NB4 (cell line): ENCODE data around the gene TNFSF13.
A peak's percentile ranks its signal among the peaks of the same experiment; 100 is the strongest.

Experiments
- DNase-seq: peaks from one replicate; pipeline ENCODE4 v3.0.0; 2010; ENCODE audit warnings: low read depth
- H3K4me3 ChIP-seq: one replicate; pipeline ENCODE4 v1.5.1; 2011; ENCODE audit warnings: mild to moderate bottlenecking, low read depth, low read length, moderate library complexity
- CTCF ChIP-seq: IDR thresholded peaks from one replicate; pipeline ENCODE4 v1.5.1; 2012; ENCODE audit warnings: low read depth, low read length
- MAX ChIP-seq: IDR thresholded peaks from 2 replicates; pipeline ENCODE4 v1.6.1; 2011; ENCODE audit warnings: low read depth, low read length
- MYC ChIP-seq: IDR thresholded peaks from 2 replicates; pipeline ENCODE4 v1.6.1; 2011; ENCODE audit warnings: low read depth, low read length
- POLR2A ChIP-seq: IDR thresholded peaks from 2 replicates; pipeline ENCODE4 v1.6.1; 2011; ENCODE audit warnings: mild to moderate bottlenecking; ENCODE audit not compliant: insufficient read length; ENCODE audit errors: extremely low read depth

The TNFSF13 gene

DNA sequence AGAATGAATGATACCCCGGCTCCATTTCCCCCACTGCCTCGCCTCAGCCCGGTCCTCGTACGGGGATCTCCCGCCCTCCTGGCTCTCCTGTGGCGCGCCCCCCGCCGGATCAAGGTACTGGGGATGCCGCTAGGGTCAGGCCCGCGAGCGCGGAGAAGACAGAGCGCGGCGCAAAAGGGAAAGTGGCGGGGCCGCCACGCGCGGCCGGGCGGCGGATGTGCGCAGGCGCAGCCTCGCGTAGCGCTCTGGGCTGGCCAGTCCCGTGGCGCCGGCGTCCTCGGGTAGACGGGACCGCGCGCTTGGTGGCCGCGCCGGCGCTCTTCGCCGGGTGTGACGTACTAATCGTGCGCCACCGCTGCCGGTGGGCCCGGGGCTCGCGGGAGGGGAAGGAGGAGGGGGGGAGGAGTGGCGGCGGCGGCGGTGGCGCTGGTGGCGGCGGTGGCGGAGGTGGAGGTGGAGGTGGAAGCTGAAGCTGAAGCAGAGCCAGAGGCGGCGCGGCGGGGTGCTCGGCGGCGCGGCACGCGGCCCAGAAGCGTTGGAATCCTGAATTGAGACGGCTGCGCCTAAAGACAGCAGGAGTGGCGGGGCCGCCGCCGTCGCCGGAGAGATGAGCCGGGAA lies 3.1 kb downstream of the TNFSF13 start, which contains the start of gene SENP3:
TSS of gene SENP3 (plus strand) at position 331 of the 619 bp plus-strand sequence. CDS start 1,158 bp downstream, outside the sequence.
- TF ChIP-seq MYC = peak; percentile 57; the same call in 1 of the 2 replicates
- peak; percentile 56 for TF ChIP-seq POLR2A
- TF ChIP-seq CTCF = no peak
- peak; percentile 49; the same call in 1 of the 2 replicates for TF ChIP-seq MAX
- peak within 1 kb of the TSS; percentile 88 for H3K4me3 ChIP-seq
- DNase-seq = peak; percentile 88

GRCh38 chr17:7562208-7562605 lies 3.7 kb downstream of the TNFSF13 start:
- TF ChIP-seq POLR2A = no peak
- no peak for TF ChIP-seq MYC
- TF ChIP-seq CTCF = no peak
- TF ChIP-seq MAX = no peak
- H3K4me3 ChIP-seq = peak overlapping the region; percentile 88
- DNase-seq = no peak

GRCh38 chr17:7563115-7563869 lies 4.7 kb downstream of the TNFSF13 start:
- no peak for TF ChIP-seq MYC
- TF ChIP-seq POLR2A = no peak
- no peak for TF ChIP-seq CTCF
- TF ChIP-seq MAX = no peak
- H3K4me3 ChIP-seq = peak overlapping the region; percentile 88
- no peak for DNase-seq

- no peak for DNase-seq
- no peak overlapping the region for H3K4me3 ChIP-seq
- TF ChIP-seq MAX (no peak), MYC (no peak), POLR2A (no peak), CTCF (no peak)
Observed at GRCh38 chr17:7569571-7569970, 11.0 kb downstream of the TNFSF13 start.

- DNase-seq = no peak
- TF ChIP-seq POLR2A (no peak), MYC (no peak), MAX (no peak), CTCF (no peak)
- H3K4me3 ChIP-seq = no peak overlapping the region
Observed at GRCh38 chr17:7570351-7570750, 11.8 kb downstream of the TNFSF13 start.
